Naive B cell (primary cell): ENCODE data around the gene DPH1. TPM values are rescaled to one million over a fixed set of nuclear protein-coding genes. Genes with fewer than 3 reads are reported as not detected.
"Not testable (repeated sequence)": the region's sequence is repeated elsewhere in the genome, so short reads cannot be mapped to it uniquely, and the experiment has no call there.

ENCODE experiments used
- ATAC-seq, 2 donors: fragments of 150-1000 bp; cut with Tn5 transposase; 2 replicates each; pipeline ENCODE4 v1.10.0; 2021; ENCODE audit warnings: low read depth in 2 of 2, mild to moderate bottlenecking in 2 of 2, moderate library complexity in 2 of 2
- DNase-seq: peaks from one replicate; pipeline ENCODE4 v3.0.0; 2022
- H3K27ac Mint-ChIP-seq, 6 donors: one replicate each; pipeline ENCODE4 v1.8.0; 2020 to 2022; ENCODE audit warnings: mild to moderate bottlenecking in 6 of 6, mixed read lengths in 6 of 6, moderate library complexity in 5 of 6, inconsistent platforms in 2 of 6
- H3K27me3 Mint-ChIP-seq, 3 donors: one replicate each; pipeline ENCODE4 v1.8.0; 2021 to 2022; ENCODE audit warnings: mixed read lengths in 3 of 3, mild to moderate bottlenecking in 1 of 3
- H3K36me3 Mint-ChIP-seq, 2 donors: one replicate each; pipeline ENCODE4 v1.8.0; 2020 to 2022; ENCODE audit warnings: mixed read lengths in 2 of 2, inconsistent platforms in 1 of 2, mild to moderate bottlenecking in 1 of 2
- H3K4me1 Mint-ChIP-seq, 3 donors: one replicate each; pipeline ENCODE4 v1.8.0; 2020 to 2022; ENCODE audit warnings: mixed read lengths in 3 of 3, inconsistent platforms in 1 of 3, mild to moderate bottlenecking in 1 of 3, moderate library complexity in 1 of 3
- H3K4me3 Mint-ChIP-seq, 8 donors: one replicate each; pipeline ENCODE4 v1.8.0; 2020 to 2022; ENCODE audit warnings: mild to moderate bottlenecking in 8 of 8, mixed read lengths in 8 of 8, moderate library complexity in 8 of 8, inconsistent platforms in 2 of 8
- H3K9me3 Mint-ChIP-seq, 7 donors: one replicate each; pipeline ENCODE4 v1.8.0; 2020 to 2022; ENCODE audit warnings: mixed read lengths in 7 of 7, mild to moderate bottlenecking in 5 of 7, inconsistent platforms in 2 of 7, moderate library complexity in 1 of 7
- polyA plus RNA-seq, 6 donors: library from polyadenylated mRNA; unstranded; fragments of 300-500 nt; fragmentation: Illumina TruSeq; gene quantifications; one replicate each; pipeline ENCODE4 v1.2.3, GENCODE V29; 2021; ENCODE audit warnings: low read depth in 6 of 6

The DPH1 gene
- 10 to 100 TPM; 22.7 to 37.7 (median 29.7) TPM for polyA plus RNA-seq

- Mint-ChIP-seq H3K4me1 (peaks cover 20 to 45% (median 38%) of the 10 kb centered on the region in 3 donors), H3K36me3 (no peaks in the 10 kb centered on the region), H3K4me3 (peak within 1 kb of the TSS; percentile 90 to 99 (median 96)), H3K9me3 (peaks cover 0 to 5% (median 0%) of the 10 kb centered on the region in 7 donors), H3K27ac (peak within 1 kb of the TSS; percentile 83 to 97 (median 95)), H3K27me3 (peaks cover 25 to 42% (median 36%) of the 10 kb centered on the region in 3 donors)
- DNase-seq (peak; percentile 82), ATAC-seq (peak; percentile 83 to 87)
Measured at GRCh38 chr17:2029911-2030778, at the start of gene DPH1. Gene DPH1 (plus strand): TSS chr17:2030153. CDS start chr17:2030170, 17 bp downstream.

DNA sequence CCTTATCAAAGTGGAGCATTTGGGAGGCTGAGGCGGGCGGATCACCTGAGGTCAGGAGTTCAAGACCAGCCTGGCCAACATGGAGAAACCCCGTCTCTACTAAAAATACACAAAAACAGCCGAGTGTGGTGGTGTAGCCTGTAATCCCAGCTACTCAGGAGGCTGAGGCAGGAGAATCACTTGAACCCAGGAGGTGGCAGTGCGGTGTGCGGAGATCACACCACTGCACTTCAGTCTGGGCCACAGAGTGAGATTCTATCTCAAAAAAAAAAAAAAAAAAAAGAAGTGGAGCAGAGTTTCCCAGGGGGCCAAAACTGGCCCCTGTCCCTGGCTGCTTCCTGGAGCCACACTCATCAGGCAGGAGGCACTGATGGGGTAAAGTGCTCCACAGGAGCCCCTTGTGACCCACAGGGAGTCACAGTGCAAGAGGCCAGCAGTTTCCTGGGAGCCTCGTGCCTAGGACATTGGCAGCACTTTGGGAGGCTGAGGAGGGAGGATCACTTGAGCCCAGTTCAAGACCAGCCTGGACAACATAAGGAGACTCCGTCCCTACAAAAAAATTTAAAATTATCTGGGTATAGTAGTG lies 49.2 kb upstream of the DPH1 start:
- H3K9me3 Mint-ChIP-seq: no peaks in the 10 kb centered on the region
- H3K36me3 Mint-ChIP-seq: no peaks in the 10 kb centered on the region
- no peak for ATAC-seq
- no peaks in the 10 kb centered on the region for H3K4me1 Mint-ChIP-seq
- DNase-seq: no peak
- peaks cover 15 to 45% (median 17%) of the 10 kb centered on the region in 3 donors for H3K27me3 Mint-ChIP-seq
- no peak overlapping the region for H3K27ac Mint-ChIP-seq
- H3K4me3 Mint-ChIP-seq: no peak overlapping the region

DNA sequence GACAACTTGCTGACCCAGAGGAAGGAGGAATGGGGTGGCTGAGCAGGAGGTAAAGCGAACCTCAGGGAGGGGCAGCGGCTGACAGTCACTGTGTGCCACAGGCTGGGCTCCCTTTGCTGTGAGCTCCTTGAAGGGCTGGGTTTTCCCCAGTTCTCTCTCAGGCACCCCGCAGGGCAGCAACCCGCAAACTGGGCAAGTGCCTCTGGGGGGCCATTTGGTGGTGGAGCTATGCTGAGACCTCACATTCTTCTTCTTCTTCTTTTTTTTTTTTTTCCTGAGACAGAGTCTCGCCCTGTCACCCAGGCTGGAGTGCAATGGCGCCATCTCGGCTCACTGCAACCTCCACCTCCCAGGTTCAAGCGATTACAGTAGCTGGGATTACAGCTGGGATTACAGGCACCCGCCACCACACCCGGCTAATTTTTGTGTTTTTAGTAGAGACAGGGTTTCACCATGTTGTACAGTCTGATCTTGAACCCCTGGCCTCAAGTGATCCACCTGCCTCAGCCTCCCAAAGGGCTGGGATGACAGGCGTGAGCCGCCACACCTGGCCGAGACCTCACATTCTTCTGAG lies 47.1 kb upstream of the DPH1 start:
- not testable (repeated sequence) for H3K4me3 Mint-ChIP-seq, H3K4me1 Mint-ChIP-seq, H3K9me3 Mint-ChIP-seq, ATAC-seq, H3K36me3 Mint-ChIP-seq, DNase-seq
- Mint-ChIP-seq H3K27me3 (peaks cover 4 to 42% (median 5%) of the 10 kb centered on the region in 3 donors), H3K27ac (peak overlapping the region in 1 of 6 donors; percentile 70)

DNA sequence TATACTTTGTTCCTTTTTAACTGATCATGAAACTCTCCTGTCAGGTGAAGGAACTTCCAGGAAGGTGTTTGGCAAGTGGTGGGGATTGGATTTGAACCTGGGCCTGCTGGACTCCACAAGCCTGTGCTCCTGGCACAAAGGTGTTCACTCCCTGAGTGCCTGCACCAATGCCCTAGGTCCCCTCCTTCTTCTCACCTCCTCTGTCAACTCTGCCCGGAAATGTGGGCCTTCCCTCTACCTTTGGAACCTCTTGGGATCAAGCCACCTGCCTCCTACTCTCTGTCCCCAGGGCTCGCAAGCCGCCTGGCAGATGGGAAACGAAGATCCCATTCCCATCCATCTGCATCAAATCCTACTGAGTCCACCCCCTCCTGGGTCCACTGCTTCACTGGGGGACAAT lies 44.9 kb upstream of the DPH1 start:
- ATAC-seq (no peak), DNase-seq (no peak)
- no peaks in the 10 kb centered on the region for H3K9me3 Mint-ChIP-seq
- no peak overlapping the region for H3K4me3 Mint-ChIP-seq
- no peaks in the 10 kb centered on the region for H3K4me1 Mint-ChIP-seq
- peaks cover 7 to 41% (median 15%) of the 10 kb centered on the region in 3 donors for H3K27me3 Mint-ChIP-seq
- no peaks in the 10 kb centered on the region for H3K36me3 Mint-ChIP-seq
- H3K27ac Mint-ChIP-seq: peak overlapping the region in 2 of 6 donors; percentile 52 to 57

- no peaks in the 10 kb centered on the region for H3K36me3 Mint-ChIP-seq
- ATAC-seq (no peak), DNase-seq (no peak)
- peaks cover 9 to 43% (median 12%) of the 10 kb centered on the region in 3 donors for H3K27me3 Mint-ChIP-seq
- H3K4me3 Mint-ChIP-seq: no peak overlapping the region
- H3K9me3 Mint-ChIP-seq: no peaks in the 10 kb centered on the region
- no peaks in the 10 kb centered on the region for H3K4me1 Mint-ChIP-seq
- no peak overlapping the region for H3K27ac Mint-ChIP-seq
Measured at GRCh38 chr17:1985686-1986085, 44.3 kb upstream of the DPH1 start.

DNA sequence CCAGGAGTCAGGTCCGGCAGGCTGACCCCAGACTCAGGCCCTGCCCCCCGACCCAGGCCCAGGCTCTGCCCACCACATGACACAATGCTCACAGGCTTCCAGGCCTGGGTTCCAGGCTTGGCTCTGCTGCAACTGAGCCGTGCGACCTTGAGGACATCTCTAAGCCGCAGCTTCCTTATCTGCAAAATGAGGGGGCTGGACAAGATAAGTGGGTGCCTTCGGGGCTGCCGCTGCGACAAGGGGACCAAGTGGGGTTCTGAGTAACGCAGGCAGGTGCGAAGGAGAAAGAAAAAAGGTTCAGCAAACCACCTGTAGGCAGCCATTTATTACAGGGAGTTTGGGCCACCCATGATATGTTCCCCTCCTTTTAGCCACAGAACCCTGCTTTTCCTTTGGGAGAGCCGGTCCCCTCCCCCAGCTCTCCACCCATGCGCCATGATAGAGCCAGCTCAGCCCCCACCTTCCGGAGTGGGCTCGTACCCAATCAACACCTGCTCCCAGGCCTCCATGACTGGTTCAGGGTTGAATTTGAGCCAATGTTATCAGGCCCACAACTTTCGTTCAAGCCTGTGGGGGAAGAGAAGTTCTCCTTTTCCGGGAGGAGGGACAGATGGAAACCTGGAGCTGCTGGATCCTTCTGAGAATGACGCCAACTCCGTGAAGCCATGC lies 43.0 kb upstream of the DPH1 start:
- Mint-ChIP-seq H3K27ac (no peak overlapping the region), H3K9me3 (no peaks in the 10 kb centered on the region), H3K4me3 (no peak overlapping the region), H3K4me1 (no peaks in the 10 kb centered on the region), H3K36me3 (no peaks in the 10 kb centered on the region), H3K27me3 (peaks cover 12 to 49% (median 14%) of the 10 kb centered on the region in 3 donors)
- no peak for DNase-seq
- ATAC-seq: no peak

DNA sequence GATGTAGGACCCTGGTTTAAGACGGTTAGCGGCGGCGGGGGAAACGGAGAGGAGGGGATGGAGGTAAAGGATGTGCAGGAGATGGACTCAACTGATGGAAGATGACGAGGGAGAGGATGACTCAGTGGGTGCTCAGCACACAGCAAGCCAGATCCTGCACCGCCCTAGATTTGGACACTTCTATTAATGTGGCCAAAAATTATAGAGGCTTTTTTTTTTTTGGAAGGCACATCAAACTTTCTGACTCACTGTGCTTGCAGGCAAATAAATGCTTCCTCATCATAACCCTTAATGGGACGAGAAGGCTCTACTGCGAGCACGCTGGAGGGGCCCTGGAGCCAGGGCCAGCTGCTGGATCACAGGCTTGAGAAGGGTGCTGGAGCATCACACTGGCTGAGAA lies 40.8 kb upstream of the DPH1 start:
- Mint-ChIP-seq H3K27me3 (peaks cover 14 to 50% (median 19%) of the 10 kb centered on the region in 3 donors), H3K36me3 (no peaks in the 10 kb centered on the region), H3K27ac (no peak overlapping the region), H3K4me1 (no peaks in the 10 kb centered on the region), H3K9me3 (no peaks in the 10 kb centered on the region), H3K4me3 (peak overlapping the region in 1 of 8 donors; percentile 72)
- DNase-seq (no peak), ATAC-seq (no peak)

- Mint-ChIP-seq H3K4me3 (no peak overlapping the region), H3K27ac (no peak overlapping the region), H3K4me1 (no peaks in the 10 kb centered on the region), H3K9me3 (no peaks in the 10 kb centered on the region), H3K27me3 (peaks cover 39 to 75% (median 42%) of the 10 kb centered on the region in 3 donors), H3K36me3 (no peaks in the 10 kb centered on the region)
- DNase-seq (no peak), ATAC-seq (no peak)
Measured at GRCh38 chr17:1992541-1992940, 37.4 kb upstream of the DPH1 start.

GRCh38 chr17:1994707-1995106 lies 35.2 kb upstream of the DPH1 start:
- Mint-ChIP-seq H3K9me3 (no peaks in the 10 kb centered on the region), H3K4me3 (no peak overlapping the region), H3K27me3 (peaks cover 40 to 73% (median 41%) of the 10 kb centered on the region in 3 donors), H3K36me3 (peaks cover 0 to 7% of the 10 kb centered on the region in 2 donors), H3K27ac (no peak overlapping the region), H3K4me1 (peaks cover 0 to 4% (median 3%) of the 10 kb centered on the region in 3 donors)
- DNase-seq: no peak
- ATAC-seq: no peak

DNA sequence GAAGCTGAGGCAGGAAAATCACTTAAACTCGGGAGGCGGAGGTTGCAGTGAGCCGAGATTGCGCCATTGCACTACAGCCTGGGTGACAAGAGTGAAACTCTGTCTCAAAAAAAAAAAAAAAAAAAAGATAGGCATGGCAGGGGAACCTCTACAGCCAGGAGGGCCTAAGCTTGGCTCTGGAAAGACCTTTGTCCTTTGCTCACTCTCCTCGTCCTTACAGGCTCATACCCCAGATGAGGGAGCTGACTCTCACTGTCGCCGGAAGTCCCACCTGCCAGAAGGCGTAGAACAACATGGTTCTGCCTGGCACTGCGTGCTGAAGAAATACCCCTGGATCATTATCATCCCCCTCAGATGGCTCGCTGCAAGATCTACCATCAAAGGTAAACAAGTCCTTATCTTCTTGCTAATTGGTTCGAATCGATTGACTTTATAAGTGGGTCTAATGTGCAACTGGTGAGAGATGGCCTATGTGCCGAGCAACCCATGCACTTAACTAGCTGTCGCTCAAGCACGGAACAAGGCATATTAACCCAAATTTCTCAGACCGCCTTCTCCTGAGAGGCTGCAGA lies 34.5 kb upstream of the DPH1 start:
- DNase-seq (no peak), ATAC-seq (no peak)
- Mint-ChIP-seq H3K4me1 (peaks cover 0 to 4% (median 3%) of the 10 kb centered on the region in 3 donors), H3K4me3 (no peak overlapping the region), H3K27ac (no peak overlapping the region), H3K27me3 (peaks cover 40 to 80% (median 48%) of the 10 kb centered on the region in 3 donors), H3K9me3 (no peaks in the 10 kb centered on the region), H3K36me3 (peaks cover 0 to 7% of the 10 kb centered on the region in 2 donors)

GRCh38 chr17:1995907-1996799 lies 33.8 kb upstream of the DPH1 start:
- Mint-ChIP-seq H3K9me3 (no peaks in the 10 kb centered on the region), H3K36me3 (peaks cover 0 to 7% of the 10 kb centered on the region in 2 donors)
- no peak for ATAC-seq

DNA sequence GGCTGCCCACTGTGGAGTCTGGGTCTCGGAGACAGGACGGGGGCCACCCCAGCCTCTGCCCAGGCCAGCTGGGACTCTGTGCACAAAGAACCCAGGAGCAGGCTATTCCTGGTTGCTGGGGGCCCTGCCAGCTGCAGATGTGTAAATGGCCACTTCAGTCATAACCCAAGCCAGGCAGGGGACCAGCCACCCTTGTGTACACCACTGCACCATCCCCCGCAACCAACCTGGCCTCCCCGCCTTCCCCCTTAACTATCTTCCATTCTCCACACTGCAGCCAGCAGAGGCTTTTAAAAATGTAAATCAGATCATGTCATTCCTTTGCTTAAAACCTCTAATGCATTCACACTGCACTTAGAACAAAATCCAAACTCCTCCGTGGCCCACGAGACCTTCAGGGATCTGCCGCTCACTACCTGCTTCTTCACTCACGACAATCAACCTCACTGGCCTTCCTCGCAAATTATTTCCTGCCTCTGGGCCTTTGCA lies 33.1 kb upstream of the DPH1 start:
- H3K4me3 Mint-ChIP-seq: no peak overlapping the region
- H3K36me3 Mint-ChIP-seq: peaks cover 0 to 7% of the 10 kb centered on the region in 2 donors
- no peak for DNase-seq
- H3K27ac Mint-ChIP-seq: peak overlapping the region in 1 of 6 donors; percentile 63
- ATAC-seq: no peak
- peaks cover 32 to 76% (median 49%) of the 10 kb centered on the region in 3 donors for H3K27me3 Mint-ChIP-seq
- no peaks in the 10 kb centered on the region for H3K9me3 Mint-ChIP-seq
- H3K4me1 Mint-ChIP-seq: peaks cover 0 to 4% (median 3%) of the 10 kb centered on the region in 3 donors

More at GRCh38 chr17:1995907-1996799, 33.8 kb upstream of the DPH1 start:
- H3K4me3 Mint-ChIP-seq: no peak overlapping the region
- no peak overlapping the region for H3K27ac Mint-ChIP-seq
- DNase-seq: no peak
- H3K27me3 Mint-ChIP-seq: peaks cover 33 to 80% (median 49%) of the 10 kb centered on the region in 3 donors
- H3K4me1 Mint-ChIP-seq: peaks cover 0 to 4% (median 3%) of the 10 kb centered on the region in 3 donors
